ENCODE results near the gene WDR27.

The WDR27 gene

DNA sequence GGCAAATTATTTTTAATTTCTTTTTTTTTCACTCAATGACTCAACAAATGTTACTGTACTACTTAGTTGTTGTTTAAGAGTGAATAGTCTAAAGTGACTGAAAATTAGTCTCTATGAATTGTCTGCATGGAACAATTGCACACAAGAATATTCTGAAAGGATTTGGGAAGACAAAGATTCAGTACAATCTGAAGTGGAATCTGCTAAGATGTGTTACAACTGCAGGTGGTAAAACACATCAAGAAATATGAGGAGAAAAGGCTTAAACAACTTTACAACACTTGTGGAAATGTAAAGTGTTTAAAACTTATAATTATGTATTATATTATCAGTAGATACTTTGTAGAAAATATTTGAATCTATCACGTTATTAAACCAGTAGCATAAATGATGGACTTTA lies 193.4 kb downstream of the WDR27 start:
- DNase-seq (ENCODE audit: low read depth) = no peak
- TF ChIP-seq, protein P1, sequence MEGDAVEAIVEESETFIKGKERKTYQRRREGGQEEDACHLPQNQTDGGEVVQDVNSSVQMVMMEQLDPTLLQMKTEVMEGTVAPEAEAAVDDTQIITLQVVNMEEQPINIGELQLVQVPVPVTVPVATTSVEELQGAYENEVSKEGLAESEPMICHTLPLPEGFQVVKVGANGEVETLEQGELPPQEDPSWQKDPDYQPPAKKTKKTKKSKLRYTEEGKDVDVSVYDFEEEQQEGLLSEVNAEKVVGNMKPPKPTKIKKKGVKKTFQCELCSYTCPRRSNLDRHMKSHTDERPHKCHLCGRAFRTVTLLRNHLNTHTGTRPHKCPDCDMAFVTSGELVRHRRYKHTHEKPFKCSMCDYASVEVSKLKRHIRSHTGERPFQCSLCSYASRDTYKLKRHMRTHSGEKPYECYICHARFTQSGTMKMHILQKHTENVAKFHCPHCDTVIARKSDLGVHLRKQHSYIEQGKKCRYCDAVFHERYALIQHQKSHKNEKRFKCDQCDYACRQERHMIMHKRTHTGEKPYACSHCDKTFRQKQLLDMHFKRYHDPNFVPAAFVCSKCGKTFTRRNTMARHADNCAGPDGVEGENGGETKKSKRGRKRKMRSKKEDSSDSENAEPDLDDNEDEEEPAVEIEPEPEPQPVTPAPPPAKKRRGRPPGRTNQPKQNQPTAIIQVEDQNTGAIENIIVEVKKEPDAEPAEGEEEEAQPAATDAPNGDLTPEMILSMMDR (IDR thresholded peaks at IDR 0.05; ENCODE audit: control insufficient read depth, extremely low read depth, insufficient read depth) = no peak

DNA sequence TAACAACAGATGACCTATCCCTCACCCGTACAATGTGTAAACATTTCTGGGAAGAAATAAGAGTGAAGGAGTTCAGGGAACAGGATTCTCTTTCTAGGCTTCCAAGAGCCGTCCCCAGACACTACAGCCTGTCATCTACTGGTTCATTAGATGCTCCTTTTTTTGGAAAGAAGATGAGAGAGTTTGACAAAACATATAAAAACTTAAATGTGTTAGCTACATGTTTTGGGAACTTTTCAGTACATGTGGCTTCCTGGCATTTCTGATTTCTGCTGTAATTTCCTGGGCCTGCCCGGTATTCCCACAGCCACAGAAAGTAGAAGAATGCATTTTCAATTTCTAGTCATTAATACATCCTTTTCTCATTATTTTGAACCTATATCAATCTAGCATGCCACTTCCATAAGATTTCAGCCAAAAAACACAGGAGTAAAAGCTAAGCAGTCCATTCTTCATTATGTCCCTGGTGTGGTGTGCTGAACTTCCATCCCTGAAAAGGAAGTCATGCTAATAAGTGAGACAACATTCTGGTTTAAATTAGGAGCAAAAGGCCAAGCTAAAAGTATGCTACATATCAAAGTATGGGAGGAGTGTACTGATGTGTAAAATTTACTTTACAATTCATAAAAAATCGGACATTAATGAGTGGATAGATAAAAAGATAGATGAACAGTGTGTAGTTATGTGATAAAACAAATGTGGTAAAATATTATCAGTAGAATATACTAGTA lies 198.2 kb downstream of the WDR27 start:
- TF ChIP-seq, protein P1 (IDR thresholded peaks at IDR 0.05; ENCODE audit: control insufficient read depth, extremely low read depth, insufficient read depth) = no peak
- H3K4me3 ChIP-seq (ENCODE audit: low read depth, low read length) = no peak overlapping the region
- no peak for DNase-seq (ENCODE audit: low read depth)

More for the DNA sequence above, 193.4 kb downstream of the WDR27 start:
- no peak overlapping the region for H3K4me3 ChIP-seq (ENCODE audit: low read depth, low read length)

DNA sequence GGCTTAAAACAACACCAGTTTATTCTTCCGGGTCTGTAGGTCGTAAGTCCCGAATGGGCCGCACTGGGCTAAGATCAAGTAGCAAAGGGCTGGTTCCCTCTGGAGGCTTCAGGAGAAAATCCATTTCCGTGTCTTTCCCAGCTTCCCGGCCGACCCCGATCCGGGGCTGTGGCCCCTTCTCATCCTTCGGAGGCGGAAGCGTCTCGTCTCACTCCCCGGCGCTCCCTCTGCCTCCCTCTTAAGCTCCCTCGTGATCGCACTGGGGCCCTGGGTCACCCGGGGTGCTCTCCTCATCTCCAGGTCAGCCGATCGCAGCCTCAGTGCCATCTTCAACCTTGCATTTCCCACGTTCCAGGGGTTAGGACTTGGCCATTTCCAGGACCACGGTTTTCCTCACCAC lies 199.4 kb downstream of the WDR27 start:
- DNase-seq (ENCODE audit: low read depth) = no peak
- H3K4me3 ChIP-seq (ENCODE audit: low read depth, low read length) = no peak overlapping the region
- TF ChIP-seq, protein P1 (IDR thresholded peaks at IDR 0.05; ENCODE audit: control insufficient read depth, extremely low read depth, insufficient read depth) = no peak

DNA sequence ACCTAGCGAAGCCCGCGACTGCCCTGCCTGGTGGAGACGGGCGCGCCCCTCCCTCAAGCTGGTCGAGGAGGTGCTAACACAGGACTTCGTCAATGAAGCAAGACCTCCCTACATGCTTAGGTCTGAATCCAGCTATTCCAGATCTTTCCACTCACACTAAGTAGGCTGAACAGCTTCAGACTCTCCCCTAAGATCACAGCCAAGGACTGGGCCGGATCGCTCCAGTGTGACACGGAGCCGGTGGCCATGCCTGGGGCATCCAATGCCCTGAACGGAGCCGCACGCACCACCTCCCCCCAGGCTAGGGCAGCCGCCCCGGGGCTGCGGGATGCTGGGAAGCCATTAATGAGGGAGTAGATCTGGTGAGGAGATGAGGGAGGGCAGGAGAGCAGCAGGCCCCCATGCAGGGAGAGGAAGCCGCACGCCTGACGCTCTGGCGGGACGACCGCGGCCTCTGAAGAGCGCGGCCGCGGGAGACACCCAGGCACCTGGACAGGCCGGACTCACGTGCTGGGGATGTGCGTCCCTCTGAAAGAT lies 200.0 kb downstream of the WDR27 start:
- TF ChIP-seq, protein P1 (IDR thresholded peaks at IDR 0.05; ENCODE audit: control insufficient read depth, extremely low read depth, insufficient read depth) = no peak
- no peak for DNase-seq (ENCODE audit: low read depth)
- H3K4me3 ChIP-seq (ENCODE audit: low read depth, low read length) = no peak overlapping the region

DNA sequence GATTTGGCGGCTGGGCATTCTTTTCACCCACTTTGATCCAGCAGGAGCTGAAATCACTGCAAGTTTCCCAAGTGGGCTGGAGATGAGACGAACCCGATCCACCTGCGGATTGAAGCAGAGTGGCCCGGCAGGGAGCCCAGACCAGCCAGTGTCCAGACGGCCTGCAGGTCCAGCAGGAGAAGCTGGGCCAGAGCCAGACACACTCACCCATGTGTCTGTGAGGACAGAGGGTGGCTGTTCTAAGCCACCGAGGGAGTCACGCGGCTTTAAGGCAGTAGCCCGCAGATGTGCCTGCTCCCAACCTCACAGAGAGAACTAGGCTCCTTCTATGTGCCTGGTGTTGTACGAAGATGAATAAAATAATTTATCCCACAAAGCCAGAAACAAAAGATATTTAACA lies 200.7 kb downstream of the WDR27 start:
- DNase-seq (ENCODE audit: low read depth) = no peak
- TF ChIP-seq, protein P1 (IDR thresholded peaks at IDR 0.05; ENCODE audit: control insufficient read depth, extremely low read depth, insufficient read depth) = no peak

DNA sequence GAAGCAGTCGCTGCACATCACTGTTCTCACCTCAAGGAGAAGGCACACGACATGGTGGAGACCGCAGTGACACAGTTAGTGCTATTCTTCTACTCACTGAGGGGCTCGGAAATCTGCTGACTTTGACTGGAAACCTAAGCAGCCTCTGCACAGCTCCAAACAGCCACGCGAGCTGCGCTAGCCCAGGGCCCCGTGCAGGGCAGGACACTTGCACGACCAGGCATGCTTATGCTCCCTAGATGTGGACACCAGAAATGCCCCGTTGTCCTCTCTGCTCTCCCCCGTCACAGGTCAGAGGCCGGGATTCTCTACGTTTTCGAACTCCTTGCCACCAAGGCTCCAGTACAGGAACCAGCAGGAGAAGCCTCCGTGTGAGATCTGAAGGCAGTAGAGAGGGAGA lies 201.1 kb downstream of the WDR27 start:
- no peak overlapping the region for H3K4me3 ChIP-seq (ENCODE audit: low read depth, low read length)
- no peak for DNase-seq (ENCODE audit: low read depth)
- TF ChIP-seq, protein P1 (IDR thresholded peaks at IDR 0.05; ENCODE audit: control insufficient read depth, extremely low read depth, insufficient read depth) = no peak

More for the DNA sequence above, 200.7 kb downstream of the WDR27 start:
- H3K4me3 ChIP-seq (ENCODE audit: low read depth, low read length) = no peak overlapping the region

DNA sequence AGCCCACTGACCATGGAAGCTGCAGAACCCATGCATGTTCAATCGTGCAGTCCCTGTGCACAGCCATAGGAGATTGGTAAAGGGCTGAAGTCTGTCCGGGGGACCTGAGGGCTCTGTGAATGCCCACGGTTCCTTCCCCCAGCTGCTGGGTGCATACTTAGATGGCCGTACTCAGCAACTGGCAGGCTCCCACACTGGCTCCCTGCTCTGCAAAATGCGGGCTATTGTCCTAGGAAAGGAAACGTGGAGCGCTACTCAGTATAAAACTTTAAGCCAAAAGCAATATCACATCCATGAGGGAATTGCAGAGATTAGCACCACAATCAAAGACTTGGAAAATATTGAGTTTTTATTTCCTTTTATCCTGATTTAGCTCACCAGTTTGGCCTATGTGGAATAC lies 202.0 kb downstream of the WDR27 start:
- no peak for DNase-seq (ENCODE audit: low read depth)
- TF ChIP-seq, protein P1 (IDR thresholded peaks at IDR 0.05; ENCODE audit: control insufficient read depth, extremely low read depth, insufficient read depth) = no peak
- H3K4me3 ChIP-seq (ENCODE audit: low read depth, low read length) = no peak overlapping the region
